ENCODE results near the gene CSH2. TPM values are rescaled to one million over a fixed set of nuclear protein-coding genes. Genes with fewer than 3 reads are reported as not detected.

Gene CSH2
- total RNA-seq, 1 experiment from 2014 or later = not detected

Small RNA genes lying within 50 kb of the gene (small RNA-seq; reads per million reads assigned to genes)
- 0 reads per million in 2 experiments for gene AC040958.1
- 0 reads per million in 2 experiments for gene AC127029.1
- gene GH1 = 0 reads per million in 2 experiments

Other genes starting within 250 kb of the CSH2 start
- gene LIMD2, start 173.6 kb downstream of the CSH2 start, total RNA-seq (2014; rRNA removed; shearing (Covaris generic)) = 1.1 and 2.0 TPM in 2 replicates
- gene STRADA, start 131.9 kb downstream of the CSH2 start, total RNA-seq (2014; rRNA removed; shearing (Covaris generic)) = 21.2 and 28.9 TPM in 2 replicates
- gene CCDC47, start 100.1 kb downstream of the CSH2 start, total RNA-seq (2014; rRNA removed; shearing (Covaris generic)) = 66.5 and 79.2 TPM in 2 replicates
- 55.7 and 61.2 TPM in 2 replicates for gene DDX42, start 99.5 kb downstream of the CSH2 start, total RNA-seq (2014; rRNA removed; shearing (Covaris generic))
- 52.7 and 66.3 TPM in 2 replicates for gene PSMC5, start 46.2 kb downstream of the CSH2 start, total RNA-seq (2014; rRNA removed; shearing (Covaris generic))
- 27.9 and 35.0 TPM in 2 replicates for gene FTSJ3, start 46.0 kb downstream of the CSH2 start, total RNA-seq (2014; rRNA removed; shearing (Covaris generic))
- gene SMARCD2, start 31.0 kb downstream of the CSH2 start, total RNA-seq (2014; rRNA removed; shearing (Covaris generic)) = 73.6 and 75.5 TPM in 2 replicates
- gene GH2, start 8.3 kb upstream of the CSH2 start, total RNA-seq (2014; rRNA removed; shearing (Covaris generic)) = not detected in 2 replicates
- not detected in 2 replicates for gene CSH1, start 22.9 kb upstream of the CSH2 start, total RNA-seq (2014; rRNA removed; shearing (Covaris generic))
- not detected in 2 replicates for gene CSHL1, start 37.6 kb upstream of the CSH2 start, total RNA-seq (2014; rRNA removed; shearing (Covaris generic))
- gene GH1, start 45.2 kb upstream of the CSH2 start, total RNA-seq (2014; rRNA removed; shearing (Covaris generic)) = not detected in 2 replicates
- not detected in 2 replicates for gene CD79B, start 58.7 kb upstream of the CSH2 start, total RNA-seq (2014; rRNA removed; shearing (Covaris generic))
- gene SCN4A, start 99.2 kb upstream of the CSH2 start, total RNA-seq (2014; rRNA removed; shearing (Covaris generic)) = 0.06 and 0.77 TPM in 2 replicates
- gene PRR29, start 124.7 kb upstream of the CSH2 start, total RNA-seq (2014; rRNA removed; shearing (Covaris generic)) = not detected in 2 replicates
- not detected in 2 replicates for gene ICAM2, start 147.0 kb upstream of the CSH2 start, total RNA-seq (2014; rRNA removed; shearing (Covaris generic))

All from NCI-H460 (cell line).